ENCODE results near the gene SPTLC1.
"Not testable (repeated sequence)": the region's sequence is repeated elsewhere in the genome, so short reads cannot be mapped to it uniquely, and the experiment has no call there.

Gene SPTLC1

GRCh38 chr9:92140074-92140753 lies 25.0 kb upstream of the SPTLC1 start:
- peak; percentile 97 for TF ChIP-seq CTCF (IDR thresholded peaks at IDR 0.05; ENCODE audit: extremely low read depth, insufficient read depth, missing control alignments)
- in situ Hi-C loops (cut with MboI; ENCODE audit: low pct_unique_long_range_greater_than_20kb, low sequenced_read_pairs, unreplicated experiment): loop anchor here (25.0 kb wide), 3 partner anchors 322 to 647 kb away; no protein-coding TSS in a partner anchor
- peak; percentile 83 for DNase-seq (ENCODE audit: low spot score)

- DNase-seq (ENCODE audit: low spot score): not testable (repeated sequence)
- in situ Hi-C loops (cut with MboI; ENCODE audit: low pct_unique_long_range_greater_than_20kb, low sequenced_read_pairs, unreplicated experiment): loop anchor here (10.0 to 25.0 kb wide), 4 partner anchors 126 to 648 kb away; no protein-coding TSS in a partner anchor
Observed at GRCh38 chr9:92138960-92139540, 23.8 kb upstream of the SPTLC1 start.

- DNase-seq (ENCODE audit: low spot score): peak; percentile 65
- in situ Hi-C loops (cut with MboI; ENCODE audit: low pct_unique_long_range_greater_than_20kb, low sequenced_read_pairs, unreplicated experiment): loop anchor here (10.0 to 25.0 kb wide), 4 partner anchors 126 to 649 kb away; no protein-coding TSS in a partner anchor
- TF ChIP-seq CTCF (IDR thresholded peaks at IDR 0.05; ENCODE audit: extremely low read depth, insufficient read depth, missing control alignments): peak; percentile 87
Observed at GRCh38 chr9:92138157-92138959, 23.1 kb upstream of the SPTLC1 start.

GRCh38 chr9:92136184-92136858 lies 21.1 kb upstream of the SPTLC1 start:
- TF ChIP-seq CTCF (IDR thresholded peaks at IDR 0.05; ENCODE audit: extremely low read depth, insufficient read depth, missing control alignments): no peak
- in situ Hi-C loops (cut with MboI; ENCODE audit: low pct_unique_long_range_greater_than_20kb, low sequenced_read_pairs, unreplicated experiment): loop anchor here (10.0 to 25.0 kb wide), 4 partner anchors 128 to 651 kb away; no protein-coding TSS in a partner anchor
- DNase-seq (ENCODE audit: low spot score): no peak

GRCh38 chr9:92135576-92135975 lies 20.4 kb upstream of the SPTLC1 start:
- TF ChIP-seq CTCF (IDR thresholded peaks at IDR 0.05; ENCODE audit: extremely low read depth, insufficient read depth, missing control alignments): no peak
- in situ Hi-C loops (cut with MboI; ENCODE audit: low pct_unique_long_range_greater_than_20kb, low sequenced_read_pairs, unreplicated experiment): loop anchor here (10.0 to 25.0 kb wide), 4 partner anchors 129 to 652 kb away; no protein-coding TSS in a partner anchor
- no peak for DNase-seq (ENCODE audit: low spot score)

- peak; percentile 80 for DNase-seq (ENCODE audit: low spot score)
- in situ Hi-C loops (cut with MboI; ENCODE audit: low pct_unique_long_range_greater_than_20kb, low sequenced_read_pairs, unreplicated experiment): loop anchor here (10.0 to 25.0 kb wide), 4 partner anchors 131 to 653 kb away; no protein-coding TSS in a partner anchor
- TF ChIP-seq CTCF (IDR thresholded peaks at IDR 0.05; ENCODE audit: extremely low read depth, insufficient read depth, missing control alignments): peak; percentile 94
Observed at GRCh38 chr9:92133949-92134604, 18.9 kb upstream of the SPTLC1 start.

- in situ Hi-C loops (cut with MboI; ENCODE audit: low pct_unique_long_range_greater_than_20kb, low sequenced_read_pairs, unreplicated experiment): loop anchor here (10.0 to 25.0 kb wide), 4 partner anchors 132 to 654 kb away; no protein-coding TSS in a partner anchor
- DNase-seq (ENCODE audit: low spot score): not testable (repeated sequence)
Observed at GRCh38 chr9:92132913-92133312, 17.7 kb upstream of the SPTLC1 start.
